ENCODE data around the gene LGALS3.

LGALS3 gene

GRCh38 chr14:55125403-55125802 lies 3.6 kb upstream of the LGALS3 start:
- TF ChIP-seq, protein P1, sequence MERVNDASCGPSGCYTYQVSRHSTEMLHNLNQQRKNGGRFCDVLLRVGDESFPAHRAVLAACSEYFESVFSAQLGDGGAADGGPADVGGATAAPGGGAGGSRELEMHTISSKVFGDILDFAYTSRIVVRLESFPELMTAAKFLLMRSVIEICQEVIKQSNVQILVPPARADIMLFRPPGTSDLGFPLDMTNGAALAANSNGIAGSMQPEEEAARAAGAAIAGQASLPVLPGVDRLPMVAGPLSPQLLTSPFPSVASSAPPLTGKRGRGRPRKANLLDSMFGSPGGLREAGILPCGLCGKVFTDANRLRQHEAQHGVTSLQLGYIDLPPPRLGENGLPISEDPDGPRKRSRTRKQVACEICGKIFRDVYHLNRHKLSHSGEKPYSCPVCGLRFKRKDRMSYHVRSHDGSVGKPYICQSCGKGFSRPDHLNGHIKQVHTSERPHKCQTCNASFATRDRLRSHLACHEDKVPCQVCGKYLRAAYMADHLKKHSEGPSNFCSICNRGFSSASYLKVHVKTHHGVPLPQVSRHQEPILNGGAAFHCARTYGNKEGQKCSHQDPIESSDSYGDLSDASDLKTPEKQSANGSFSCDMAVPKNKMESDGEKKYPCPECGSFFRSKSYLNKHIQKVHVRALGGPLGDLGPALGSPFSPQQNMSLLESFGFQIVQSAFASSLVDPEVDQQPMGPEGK (CRISPR knock-in tag; IDR thresholded peaks at IDR 0.05; ENCODE audit: borderline replicate concordance) = no peak
- TF ChIP-seq CSRNP3 (CRISPR knock-in tag; IDR thresholded peaks at IDR 0.05) (no peak), ZC3H10 (CRISPR knock-in tag; IDR thresholded peaks at IDR 0.05) (no peak), ZNF8 (CRISPR knock-in tag; IDR thresholded peaks at IDR 0.05) (no peak), TOX (CRISPR knock-in tag; IDR thresholded peaks at IDR 0.05; ENCODE audit: borderline replicate concordance) (no peak), ESRRG (CRISPR knock-in tag; IDR thresholded peaks at IDR 0.05) (no peak), OSR1 (CRISPR knock-in tag; IDR thresholded peaks at IDR 0.05) (no peak), ISL1 (CRISPR knock-in tag; IDR thresholded peaks at IDR 0.05) (no peak), ZNF70 (CRISPR knock-in tag; IDR thresholded peaks at IDR 0.05) (no peak), CREB5 (CRISPR knock-in tag; IDR thresholded peaks at IDR 0.05; ENCODE audit: low read depth) (no peak), SNAI2 (CRISPR knock-in tag; IDR thresholded peaks at IDR 0.05) (no peak), PPARA (CRISPR knock-in tag; IDR thresholded peaks at IDR 0.05; ENCODE audit: borderline replicate concordance) (no peak)
- TF ChIP-seq, protein P2, sequence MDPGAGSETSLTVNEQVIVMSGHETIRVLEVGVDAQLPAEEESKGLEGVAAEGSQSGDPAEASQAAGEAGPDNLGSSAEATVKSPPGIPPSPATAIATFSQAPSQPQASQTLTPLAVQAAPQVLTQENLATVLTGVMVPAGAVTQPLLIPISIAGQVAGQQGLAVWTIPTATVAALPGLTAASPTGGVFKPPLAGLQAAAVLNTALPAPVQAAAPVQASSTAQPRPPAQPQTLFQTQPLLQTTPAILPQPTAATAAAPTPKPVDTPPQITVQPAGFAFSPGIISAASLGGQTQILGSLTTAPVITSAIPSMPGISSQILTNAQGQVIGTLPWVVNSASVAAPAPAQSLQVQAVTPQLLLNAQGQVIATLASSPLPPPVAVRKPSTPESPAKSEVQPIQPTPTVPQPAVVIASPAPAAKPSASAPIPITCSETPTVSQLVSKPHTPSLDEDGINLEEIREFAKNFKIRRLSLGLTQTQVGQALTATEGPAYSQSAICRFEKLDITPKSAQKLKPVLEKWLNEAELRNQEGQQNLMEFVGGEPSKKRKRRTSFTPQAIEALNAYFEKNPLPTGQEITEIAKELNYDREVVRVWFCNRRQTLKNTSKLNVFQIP (CRISPR knock-in tag; IDR thresholded peaks at IDR 0.05; ENCODE audit: borderline replicate concordance, low read depth) = no peak
- TF ChIP-seq, protein P3, sequence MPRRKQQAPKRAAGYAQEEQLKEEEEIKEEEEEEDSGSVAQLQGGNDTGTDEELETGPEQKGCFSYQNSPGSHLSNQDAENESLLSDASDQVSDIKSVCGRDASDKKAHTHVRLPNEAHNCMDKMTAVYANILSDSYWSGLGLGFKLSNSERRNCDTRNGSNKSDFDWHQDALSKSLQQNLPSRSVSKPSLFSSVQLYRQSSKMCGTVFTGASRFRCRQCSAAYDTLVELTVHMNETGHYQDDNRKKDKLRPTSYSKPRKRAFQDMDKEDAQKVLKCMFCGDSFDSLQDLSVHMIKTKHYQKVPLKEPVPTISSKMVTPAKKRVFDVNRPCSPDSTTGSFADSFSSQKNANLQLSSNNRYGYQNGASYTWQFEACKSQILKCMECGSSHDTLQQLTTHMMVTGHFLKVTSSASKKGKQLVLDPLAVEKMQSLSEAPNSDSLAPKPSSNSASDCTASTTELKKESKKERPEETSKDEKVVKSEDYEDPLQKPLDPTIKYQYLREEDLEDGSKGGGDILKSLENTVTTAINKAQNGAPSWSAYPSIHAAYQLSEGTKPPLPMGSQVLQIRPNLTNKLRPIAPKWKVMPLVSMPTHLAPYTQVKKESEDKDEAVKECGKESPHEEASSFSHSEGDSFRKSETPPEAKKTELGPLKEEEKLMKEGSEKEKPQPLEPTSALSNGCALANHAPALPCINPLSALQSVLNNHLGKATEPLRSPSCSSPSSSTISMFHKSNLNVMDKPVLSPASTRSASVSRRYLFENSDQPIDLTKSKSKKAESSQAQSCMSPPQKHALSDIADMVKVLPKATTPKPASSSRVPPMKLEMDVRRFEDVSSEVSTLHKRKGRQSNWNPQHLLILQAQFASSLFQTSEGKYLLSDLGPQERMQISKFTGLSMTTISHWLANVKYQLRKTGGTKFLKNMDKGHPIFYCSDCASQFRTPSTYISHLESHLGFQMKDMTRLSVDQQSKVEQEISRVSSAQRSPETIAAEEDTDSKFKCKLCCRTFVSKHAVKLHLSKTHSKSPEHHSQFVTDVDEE (CRISPR knock-in tag; IDR thresholded peaks at IDR 0.05) = no peak
- ATAC-seq = no peak

- no peak for ATAC-seq
- TF ChIP-seq ZC3H10 (CRISPR knock-in tag; IDR thresholded peaks at IDR 0.05) = no peak
- TF ChIP-seq ZFP3 (CRISPR knock-in tag; IDR thresholded peaks at IDR 0.05) = no peak
- no peak for TF ChIP-seq TOX (CRISPR knock-in tag; IDR thresholded peaks at IDR 0.05; ENCODE audit: borderline replicate concordance)
- TF ChIP-seq, protein P2 (CRISPR knock-in tag; IDR thresholded peaks at IDR 0.05; ENCODE audit: borderline replicate concordance, low read depth) = no peak
- no peak for TF ChIP-seq ZNF565 (CRISPR knock-in tag; conservative IDR thresholded peaks at IDR 0.05; ENCODE audit: low read depth)
- TF ChIP-seq, protein P3 (CRISPR knock-in tag; IDR thresholded peaks at IDR 0.05) = no peak
- no peak for TF ChIP-seq SNAI2 (CRISPR knock-in tag; IDR thresholded peaks at IDR 0.05)
- TF ChIP-seq TCF4 (CRISPR knock-in tag; IDR thresholded peaks at IDR 0.05; ENCODE audit: borderline replicate concordance) = no peak
- TF ChIP-seq ZNF70 (CRISPR knock-in tag; IDR thresholded peaks at IDR 0.05) = no peak
- TF ChIP-seq CREB5 (CRISPR knock-in tag; IDR thresholded peaks at IDR 0.05; ENCODE audit: low read depth) = no peak
- TF ChIP-seq CSRNP3 (CRISPR knock-in tag; IDR thresholded peaks at IDR 0.05) = no peak
- TF ChIP-seq, protein P1 (CRISPR knock-in tag; IDR thresholded peaks at IDR 0.05; ENCODE audit: borderline replicate concordance) = no peak
- TF ChIP-seq GLIS3 (CRISPR knock-in tag; IDR thresholded peaks at IDR 0.05) = no peak
Observed at GRCh38 chr14:55126034-55126433, 3.0 kb upstream of the LGALS3 start.
